ENCODE measurements around the gene MYCBPAP. TPM values are rescaled to one million over a fixed set of nuclear protein-coding genes. Genes with fewer than 3 reads are reported as not detected.

MYCBPAP gene
- polyA plus RNA-seq, 2 donors: 0.05 to 0.22 TPM

- no peak overlapping the region for H3K27ac ChIP-seq (ENCODE audit: low read depth in 2 of 2, low read length in 1 of 2)
- no peaks in the 10 kb centered on the region for H3K9me3 ChIP-seq (ENCODE audit: control insufficient read depth in 2 of 2, insufficient read depth in 1 of 2, low read depth in 1 of 2, low read length in 1 of 2)
- no peak overlapping the region for H3K4me3 ChIP-seq (ENCODE audit: low read depth in 1 of 2, low read length in 2 of 2)
- peaks cover 0 to 4% of the 10 kb centered on the region in 2 donors for H3K27me3 ChIP-seq (ENCODE audit: control insufficient read depth in 1 of 2, insufficient read depth in 2 of 2, low read length in 2 of 2)
- no peaks in the 10 kb centered on the region for H3K4me1 ChIP-seq (ENCODE audit: control insufficient read depth in 2 of 2, insufficient read depth in 2 of 2, low read length in 1 of 2)
- WGBS, 2 donors: 86 to 88% methylated on average over 19 of the region's 19 CpGs
- no peaks in the 10 kb centered on the region for H3K36me3 ChIP-seq (ENCODE audit: control insufficient read depth in 2 of 2, insufficient read depth in 2 of 2, low read length in 1 of 2)
Measured at GRCh38 chr17:50571681-50572080, 63.4 kb downstream of the MYCBPAP start.

- Histone ChIP-seq H3K27ac (ENCODE audit: low read depth in 2 of 2, low read length in 1 of 2) (no peak overlapping the region), H3K27me3 (ENCODE audit: control insufficient read depth in 1 of 2, insufficient read depth in 2 of 2, low read length in 2 of 2) (peaks cover 0 to 4% of the 10 kb centered on the region in 2 donors), H3K36me3 (ENCODE audit: control insufficient read depth in 2 of 2, insufficient read depth in 2 of 2, low read length in 1 of 2) (no peaks in the 10 kb centered on the region), H3K9me3 (ENCODE audit: control insufficient read depth in 2 of 2, insufficient read depth in 1 of 2, low read depth in 1 of 2, low read length in 1 of 2) (no peaks in the 10 kb centered on the region), H3K4me3 (ENCODE audit: low read depth in 1 of 2, low read length in 2 of 2) (no peak overlapping the region), H3K4me1 (ENCODE audit: control insufficient read depth in 2 of 2, insufficient read depth in 2 of 2, low read length in 1 of 2) (no peaks in the 10 kb centered on the region)
- 95% methylated on average over 20 of the region's 20 CpGs for WGBS, 2 donors
Measured at GRCh38 chr17:50572541-50572940, 64.3 kb downstream of the MYCBPAP start.

- 91% methylated on average over 12 of the region's 12 CpGs for WGBS, 2 donors
- Histone ChIP-seq H3K4me1 (ENCODE audit: control insufficient read depth in 2 of 2, insufficient read depth in 2 of 2, low read length in 1 of 2) (no peaks in the 10 kb centered on the region), H3K27ac (ENCODE audit: low read depth in 2 of 2, low read length in 1 of 2) (no peak overlapping the region), H3K9me3 (ENCODE audit: control insufficient read depth in 2 of 2, insufficient read depth in 1 of 2, low read depth in 1 of 2, low read length in 1 of 2) (no peaks in the 10 kb centered on the region), H3K36me3 (ENCODE audit: control insufficient read depth in 2 of 2, insufficient read depth in 2 of 2, low read length in 1 of 2) (no peaks in the 10 kb centered on the region), H3K27me3 (ENCODE audit: control insufficient read depth in 1 of 2, insufficient read depth in 2 of 2, low read length in 2 of 2) (peaks cover 0 to 4% of the 10 kb centered on the region in 2 donors), H3K4me3 (ENCODE audit: low read depth in 1 of 2, low read length in 2 of 2) (no peak overlapping the region)
Measured at GRCh38 chr17:50573866-50574611, 65.8 kb downstream of the MYCBPAP start.

- Histone ChIP-seq H3K27ac (ENCODE audit: low read depth in 2 of 2, low read length in 1 of 2) (no peak overlapping the region), H3K36me3 (ENCODE audit: control insufficient read depth in 2 of 2, insufficient read depth in 2 of 2, low read length in 1 of 2) (no peaks in the 10 kb centered on the region), H3K4me1 (ENCODE audit: control insufficient read depth in 2 of 2, insufficient read depth in 2 of 2, low read length in 1 of 2) (no peaks in the 10 kb centered on the region), H3K9me3 (ENCODE audit: control insufficient read depth in 2 of 2, insufficient read depth in 1 of 2, low read depth in 1 of 2, low read length in 1 of 2) (no peaks in the 10 kb centered on the region), H3K4me3 (ENCODE audit: low read depth in 1 of 2, low read length in 2 of 2) (no peak overlapping the region), H3K27me3 (ENCODE audit: control insufficient read depth in 1 of 2, insufficient read depth in 2 of 2, low read length in 2 of 2) (peaks cover 0 to 4% of the 10 kb centered on the region in 2 donors)
- 80 to 86% methylated on average over 30 to 33 of the region's 33 CpGs for WGBS, 2 donors
Measured at GRCh38 chr17:50575581-50576210, 67.5 kb downstream of the MYCBPAP start.

- Histone ChIP-seq H3K36me3 (ENCODE audit: control insufficient read depth in 2 of 2, insufficient read depth in 2 of 2, low read length in 1 of 2) (no peaks in the 10 kb centered on the region), H3K4me1 (ENCODE audit: control insufficient read depth in 2 of 2, insufficient read depth in 2 of 2, low read length in 1 of 2) (no peaks in the 10 kb centered on the region), H3K9me3 (ENCODE audit: control insufficient read depth in 2 of 2, insufficient read depth in 1 of 2, low read depth in 1 of 2, low read length in 1 of 2) (no peaks in the 10 kb centered on the region), H3K27me3 (ENCODE audit: control insufficient read depth in 1 of 2, insufficient read depth in 2 of 2, low read length in 2 of 2) (peaks cover 0 to under 1% of the 10 kb centered on the region in 2 donors), H3K27ac (ENCODE audit: low read depth in 2 of 2, low read length in 1 of 2) (no peak overlapping the region), H3K4me3 (ENCODE audit: low read depth in 1 of 2, low read length in 2 of 2) (no peak overlapping the region)
- WGBS, 2 donors: 78 to 82% methylated on average over 13 of the region's 13 CpGs
Measured at GRCh38 chr17:50576864-50577263, 68.6 kb downstream of the MYCBPAP start.

GRCh38 chr17:50577451-50577954 lies 69.3 kb downstream of the MYCBPAP start:
- H3K36me3 ChIP-seq (ENCODE audit: control insufficient read depth in 2 of 2, insufficient read depth in 2 of 2, low read length in 1 of 2): no peaks in the 10 kb centered on the region
- H3K27me3 ChIP-seq (ENCODE audit: control insufficient read depth in 1 of 2, insufficient read depth in 2 of 2, low read length in 2 of 2): no peaks in the 10 kb centered on the region
- 85 to 86% methylated on average over 13 of the region's 13 CpGs for WGBS, 2 donors
- H3K9me3 ChIP-seq (ENCODE audit: control insufficient read depth in 2 of 2, insufficient read depth in 1 of 2, low read depth in 1 of 2, low read length in 1 of 2): no peaks in the 10 kb centered on the region
- no peak overlapping the region for H3K27ac ChIP-seq (ENCODE audit: low read depth in 2 of 2, low read length in 1 of 2)
- H3K4me1 ChIP-seq (ENCODE audit: control insufficient read depth in 2 of 2, insufficient read depth in 2 of 2, low read length in 1 of 2): no peaks in the 10 kb centered on the region
- no peak overlapping the region for H3K4me3 ChIP-seq (ENCODE audit: low read depth in 1 of 2, low read length in 2 of 2)

- no peak overlapping the region for H3K4me3 ChIP-seq (ENCODE audit: low read depth in 1 of 2, low read length in 2 of 2)
- no peaks in the 10 kb centered on the region for H3K4me1 ChIP-seq (ENCODE audit: control insufficient read depth in 2 of 2, insufficient read depth in 2 of 2, low read length in 1 of 2)
- H3K36me3 ChIP-seq (ENCODE audit: control insufficient read depth in 2 of 2, insufficient read depth in 2 of 2, low read length in 1 of 2): no peaks in the 10 kb centered on the region
- H3K27ac ChIP-seq (ENCODE audit: low read depth in 2 of 2, low read length in 1 of 2): no peak overlapping the region
- no peaks in the 10 kb centered on the region for H3K9me3 ChIP-seq (ENCODE audit: control insufficient read depth in 2 of 2, insufficient read depth in 1 of 2, low read depth in 1 of 2, low read length in 1 of 2)
- no peaks in the 10 kb centered on the region for H3K27me3 ChIP-seq (ENCODE audit: control insufficient read depth in 1 of 2, insufficient read depth in 2 of 2, low read length in 2 of 2)
- WGBS, 2 donors: 84 to 86% methylated on average over 16 of the region's 16 CpGs
Measured at GRCh38 chr17:50578173-50578572, 69.9 kb downstream of the MYCBPAP start.

GRCh38 chr17:50579399-50579798 lies 71.2 kb downstream of the MYCBPAP start:
- H3K9me3 ChIP-seq (ENCODE audit: control insufficient read depth in 2 of 2, insufficient read depth in 1 of 2, low read depth in 1 of 2, low read length in 1 of 2): no peaks in the 10 kb centered on the region
- no peak overlapping the region for H3K4me3 ChIP-seq (ENCODE audit: low read depth in 1 of 2, low read length in 2 of 2)
- 79 to 87% methylated on average over 7 of the region's 7 CpGs for WGBS, 2 donors
- no peaks in the 10 kb centered on the region for H3K36me3 ChIP-seq (ENCODE audit: control insufficient read depth in 2 of 2, insufficient read depth in 2 of 2, low read length in 1 of 2)
- no peaks in the 10 kb centered on the region for H3K4me1 ChIP-seq (ENCODE audit: control insufficient read depth in 2 of 2, insufficient read depth in 2 of 2, low read length in 1 of 2)
- no peaks in the 10 kb centered on the region for H3K27me3 ChIP-seq (ENCODE audit: control insufficient read depth in 1 of 2, insufficient read depth in 2 of 2, low read length in 2 of 2)
- H3K27ac ChIP-seq (ENCODE audit: low read depth in 2 of 2, low read length in 1 of 2): no peak overlapping the region

GRCh38 chr17:50580646-50581045 lies 72.4 kb downstream of the MYCBPAP start:
- Histone ChIP-seq H3K36me3 (ENCODE audit: control insufficient read depth in 2 of 2, insufficient read depth in 2 of 2, low read length in 1 of 2) (no peaks in the 10 kb centered on the region), H3K9me3 (ENCODE audit: control insufficient read depth in 2 of 2, insufficient read depth in 1 of 2, low read depth in 1 of 2, low read length in 1 of 2) (no peaks in the 10 kb centered on the region), H3K27me3 (ENCODE audit: control insufficient read depth in 1 of 2, insufficient read depth in 2 of 2, low read length in 2 of 2) (no peaks in the 10 kb centered on the region), H3K4me3 (ENCODE audit: low read depth in 1 of 2, low read length in 2 of 2) (no peak overlapping the region), H3K27ac (ENCODE audit: low read depth in 2 of 2, low read length in 1 of 2) (no peak overlapping the region), H3K4me1 (ENCODE audit: control insufficient read depth in 2 of 2, insufficient read depth in 2 of 2, low read length in 1 of 2) (no peaks in the 10 kb centered on the region)
- WGBS, 2 donors: 90 to 94% methylated on average over 9 of the region's 9 CpGs
